ENCODE data around the gene ATF2. TPM values are rescaled to one million over a fixed set of nuclear protein-coding genes. Genes with fewer than 3 reads are reported as not detected.
A peak's percentile ranks its signal among the peaks of the same experiment; 100 is the strongest.

ATF2 gene
- total RNA-seq, 1 experiment from 2014 or later, result 39.9 TPM

DNA sequence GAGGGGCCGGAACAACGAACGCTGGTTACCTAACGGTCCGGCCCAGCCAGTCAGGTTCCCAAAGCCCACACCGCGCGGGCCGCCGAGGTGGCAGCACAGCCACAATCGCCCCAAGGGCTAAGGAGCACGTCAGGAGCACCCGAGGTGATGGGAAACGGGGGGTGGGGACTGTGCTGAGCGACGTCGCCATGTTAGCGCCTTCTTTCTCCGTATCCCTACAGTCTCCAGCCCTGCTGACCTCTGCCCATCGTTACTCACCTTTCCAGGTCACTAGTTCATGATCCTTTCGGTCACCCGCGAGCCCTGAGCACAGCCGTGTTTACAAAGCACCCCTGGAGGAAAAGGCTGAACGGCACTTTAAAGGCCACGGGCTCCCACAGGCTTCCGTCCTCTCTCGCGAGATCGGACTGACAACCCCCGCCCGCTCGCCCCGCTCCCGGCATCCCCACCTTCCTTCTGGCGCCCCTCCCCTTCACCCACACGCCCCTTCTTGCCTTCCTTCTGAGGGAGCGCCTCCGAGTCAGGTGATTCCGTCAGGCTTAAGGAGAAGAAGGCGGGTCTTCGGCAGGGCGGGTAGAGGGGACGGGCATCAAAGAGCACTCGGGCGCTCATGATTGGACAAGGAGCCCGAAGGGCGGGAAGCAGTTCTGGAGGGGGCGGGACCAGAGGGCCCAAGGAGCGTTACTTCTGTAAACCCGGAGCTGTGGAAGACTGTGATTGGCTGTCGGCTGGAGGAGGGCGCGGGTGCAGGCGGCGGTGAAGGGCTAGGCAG lies at the start of gene ATF2 (continued):
- TF ChIP-seq ZBTB43 (CRISPR knock-in tag; IDR thresholded peaks at IDR 0.05) (peak; percentile 78; the same call in 1 of the 2 replicates), TCF7 (CRISPR knock-in tag; IDR thresholded peaks at IDR 0.05; ENCODE audit: low read depth) (no peak), SMAD4 (CRISPR knock-in tag; IDR thresholded peaks at IDR 0.05) (no peak), GRHL2 (CRISPR knock-in tag; IDR thresholded peaks at IDR 0.05; ENCODE audit: insufficient replicate concordance, severe bottlenecking) (no peak), ETV6 (CRISPR knock-in tag; IDR thresholded peaks at IDR 0.05) (peak; percentile 61), KAT7 (CRISPR knock-in tag; IDR thresholded peaks at IDR 0.05; ENCODE audit: borderline replicate concordance) (no peak), ZNF396 (CRISPR knock-in tag; IDR thresholded peaks at IDR 0.05; ENCODE audit: borderline replicate concordance) (no peak), FOXP1 (CRISPR knock-in tag; IDR thresholded peaks at IDR 0.05; ENCODE audit: borderline replicate concordance) (peak; percentile 88), SP1 (CRISPR knock-in tag; conservative IDR thresholded peaks at IDR 0.05) (peak; percentile 61), MYBL2 (CRISPR knock-in tag; IDR thresholded peaks at IDR 0.05) (peak; percentile 95), ZNF121 (CRISPR knock-in tag; IDR thresholded peaks at IDR 0.05) (no peak), TP53 (CRISPR knock-in tag; IDR thresholded peaks at IDR 0.05) (no peak), JUN (CRISPR knock-in tag; IDR thresholded peaks at IDR 0.05) (no peak), CREM (CRISPR knock-in tag; IDR thresholded peaks at IDR 0.05) (no peak; the same call in 1 of the 2 replicates), GABPB1 (CRISPR knock-in tag; IDR thresholded peaks at IDR 0.05) (0 out of 2 replicates have a peak, but pooled peaks have one; percentile 4), SOX15 (CRISPR knock-in tag; IDR thresholded peaks at IDR 0.05) (no peak), E2F1 (CRISPR knock-in tag; IDR thresholded peaks at IDR 0.05) (no peak)
- TF ChIP-seq, protein P1, sequence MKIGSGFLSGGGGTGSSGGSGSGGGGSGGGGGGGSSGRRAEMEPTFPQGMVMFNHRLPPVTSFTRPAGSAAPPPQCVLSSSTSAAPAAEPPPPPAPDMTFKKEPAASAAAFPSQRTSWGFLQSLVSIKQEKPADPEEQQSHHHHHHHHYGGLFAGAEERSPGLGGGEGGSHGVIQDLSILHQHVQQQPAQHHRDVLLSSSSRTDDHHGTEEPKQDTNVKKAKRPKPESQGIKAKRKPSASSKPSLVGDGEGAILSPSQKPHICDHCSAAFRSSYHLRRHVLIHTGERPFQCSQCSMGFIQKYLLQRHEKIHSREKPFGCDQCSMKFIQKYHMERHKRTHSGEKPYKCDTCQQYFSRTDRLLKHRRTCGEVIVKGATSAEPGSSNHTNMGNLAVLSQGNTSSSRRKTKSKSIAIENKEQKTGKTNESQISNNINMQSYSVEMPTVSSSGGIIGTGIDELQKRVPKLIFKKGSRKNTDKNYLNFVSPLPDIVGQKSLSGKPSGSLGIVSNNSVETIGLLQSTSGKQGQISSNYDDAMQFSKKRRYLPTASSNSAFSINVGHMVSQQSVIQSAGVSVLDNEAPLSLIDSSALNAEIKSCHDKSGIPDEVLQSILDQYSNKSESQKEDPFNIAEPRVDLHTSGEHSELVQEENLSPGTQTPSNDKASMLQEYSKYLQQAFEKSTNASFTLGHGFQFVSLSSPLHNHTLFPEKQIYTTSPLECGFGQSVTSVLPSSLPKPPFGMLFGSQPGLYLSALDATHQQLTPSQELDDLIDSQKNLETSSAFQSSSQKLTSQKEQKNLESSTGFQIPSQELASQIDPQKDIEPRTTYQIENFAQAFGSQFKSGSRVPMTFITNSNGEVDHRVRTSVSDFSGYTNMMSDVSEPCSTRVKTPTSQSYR (CRISPR knock-in tag; IDR thresholded peaks at IDR 0.05), result no peak
- TF ChIP-seq, protein P2, sequence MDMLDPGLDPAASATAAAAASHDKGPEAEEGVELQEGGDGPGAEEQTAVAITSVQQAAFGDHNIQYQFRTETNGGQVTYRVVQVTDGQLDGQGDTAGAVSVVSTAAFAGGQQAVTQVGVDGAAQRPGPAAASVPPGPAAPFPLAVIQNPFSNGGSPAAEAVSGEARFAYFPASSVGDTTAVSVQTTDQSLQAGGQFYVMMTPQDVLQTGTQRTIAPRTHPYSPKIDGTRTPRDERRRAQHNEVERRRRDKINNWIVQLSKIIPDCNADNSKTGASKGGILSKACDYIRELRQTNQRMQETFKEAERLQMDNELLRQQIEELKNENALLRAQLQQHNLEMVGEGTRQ (CRISPR knock-in tag; IDR thresholded peaks at IDR 0.05), result peak; percentile 84
- TF ChIP-seq, protein P3, sequence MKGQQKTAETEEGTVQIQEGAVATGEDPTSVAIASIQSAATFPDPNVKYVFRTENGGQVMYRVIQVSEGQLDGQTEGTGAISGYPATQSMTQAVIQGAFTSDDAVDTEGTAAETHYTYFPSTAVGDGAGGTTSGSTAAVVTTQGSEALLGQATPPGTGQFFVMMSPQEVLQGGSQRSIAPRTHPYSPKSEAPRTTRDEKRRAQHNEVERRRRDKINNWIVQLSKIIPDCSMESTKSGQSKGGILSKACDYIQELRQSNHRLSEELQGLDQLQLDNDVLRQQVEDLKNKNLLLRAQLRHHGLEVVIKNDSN (CRISPR knock-in tag; IDR thresholded peaks at IDR 0.05), result peak; percentile 73; the same call in 1 of the 2 replicates

Data from WTC11 (cell line).